Keratinocyte (primary cell): Measurements from ENCODE around the gene TMED3. TPM values are rescaled to one million over a fixed set of nuclear protein-coding genes. Genes with fewer than 3 reads are reported as not detected.

Experiments used
- DNase-seq: peaks from one replicate; pipeline ENCODE4 v3.0.0-alpha.2; 2011; ENCODE audit warnings: low read depth, missing footprints, low spot score
- FAIRE-seq: peaks from 2 replicates; lab custom pipeline; 2011; peaks lifted over from hg19 to GRCh38; lab: Jason Lieb, UNC
- H2AFZ ChIP-seq: 2 replicates; pipeline ENCODE4 v1.6.0; 2012; ENCODE audit warnings: low read length, control low read depth, inconsistent platforms; ENCODE audit not compliant: control insufficient read depth
- H3K27ac ChIP-seq: 2 replicates; pipeline ENCODE4 v1.5.1; 2011; ENCODE audit warnings: low read length; ENCODE audit not compliant: control insufficient read depth, insufficient read depth
- H3K27me3 ChIP-seq: 3 replicates; pipeline ENCODE4 v1.6.0; 2011; ENCODE audit warnings: low read length; ENCODE audit not compliant: control insufficient read depth, insufficient read depth; ENCODE audit errors: extremely low read depth
- H3K36me3 ChIP-seq, 2 experiments: 2 replicates in 1 of 2; 3 replicates in 1 of 2; pipeline ENCODE4 v1.5.1; 2011; ENCODE audit warnings: low read length in 2 of 2, mild to moderate bottlenecking in 1 of 2; ENCODE audit not compliant: control insufficient read depth in 2 of 2, insufficient read depth in 2 of 2; ENCODE audit errors: extremely low read depth in 1 of 2
- H3K4me1 ChIP-seq: 3 replicates; pipeline ENCODE4 v1.5.1; 2011; ENCODE audit warnings: low read length; ENCODE audit not compliant: control insufficient read depth, insufficient read depth; ENCODE audit errors: extremely low read depth
- H3K4me2 ChIP-seq: 3 replicates; pipeline ENCODE4 v1.6.0; 2011; ENCODE audit warnings: low read depth, low read length; ENCODE audit not compliant: control insufficient read depth, insufficient read depth; ENCODE audit errors: extremely low read depth
- H3K4me3 ChIP-seq, 3 experiments: fragments of 200-600 bp in 1 of 3; sonication (generic) in 1 of 3; 2 replicates in 2 of 3; 3 replicates in 1 of 3; pipeline ENCODE4 v1.5.1; 2011 to 2016; ENCODE audit warnings: low read length in 3 of 3, mild to moderate bottlenecking in 3 of 3, control low read depth in 2 of 3, inconsistent platforms in 1 of 3, low read depth in 1 of 3, mixed read lengths in 1 of 3, mixed run types in 1 of 3, moderate library complexity in 1 of 3; ENCODE audit not compliant: control insufficient read depth in 2 of 3, insufficient read depth in 2 of 3; ENCODE audit errors: extremely low read depth in 1 of 3
- H3K79me2 ChIP-seq: 2 replicates; pipeline ENCODE4 v1.6.0; 2012; ENCODE audit warnings: low read length; ENCODE audit not compliant: control insufficient read depth, insufficient read depth
- H3K9ac ChIP-seq: 3 replicates; pipeline ENCODE4 v1.6.0; 2011; ENCODE audit warnings: low read length; ENCODE audit not compliant: control insufficient read depth, insufficient read depth; ENCODE audit errors: extremely low read depth
- H3K9me1 ChIP-seq: 3 replicates; pipeline ENCODE4 v1.6.0; 2011; ENCODE audit warnings: low read length; ENCODE audit not compliant: control insufficient read depth, insufficient read depth; ENCODE audit errors: extremely low read depth
- H3K9me3 ChIP-seq: 2 replicates; pipeline ENCODE4 v1.5.1; 2012; ENCODE audit warnings: low read depth, low read length; ENCODE audit not compliant: control insufficient read depth
- H4K20me1 ChIP-seq: 3 replicates; pipeline ENCODE4 v1.6.0; 2011; ENCODE audit warnings: low read length; ENCODE audit not compliant: control insufficient read depth, insufficient read depth; ENCODE audit errors: extremely low read depth
- EZH2 ChIP-seq: IDR thresholded peaks from one replicate; pipeline ENCODE4 v1.6.1; 2012; ENCODE audit warnings: inconsistent platforms, mild to moderate bottlenecking, low read length, moderate library complexity
- dilution Hi-C: fragments of 300-500 bp; cut with MboI; formaldehyde crosslinking; loops from one replicate; pipeline ENCODE4 v1.7.0; 2020; ENCODE audit warnings: low sequenced_read_pairs; ENCODE audit not compliant: extremely low pct_ligation_motif_present
- polyA plus RNA-seq, 5 experiments: library from polyadenylated mRNA; depleted of rRNA in 3 of 5; stranded (reverse) in 3 of 5; stranded (forward) in 1 of 5; unstranded in 1 of 5; fragments of >200 nt; gene quantifications; 1 replicate in 1 of 5; 2 replicates in 3 of 5; 3 replicates in 1 of 5; pipeline versions ENCODE4 v1.2.1 to v1.2.3, GENCODE V29; 2011 to 2012; ENCODE audit warnings: missing spikeins in 2 of 5, low read depth in 1 of 5, low replicate concordance in 1 of 5
- TF ChIP-seq, protein P1 (sequence below), 3 experiments: IDR thresholded peaks in 1 of 3; conservative IDR thresholded peaks in 1 of 3; optimal IDR thresholded peaks in 1 of 3; 2 replicates in 2 of 3; 3 replicates in 1 of 3; pipeline versions ENCODE3 to v1.5.1; 2011; ENCODE audit warnings: low read length in 3 of 3, mild to moderate bottlenecking in 3 of 3, moderate library complexity in 2 of 3, control low read depth in 1 of 3, inconsistent platforms in 1 of 3; ENCODE audit not compliant: insufficient read depth in 2 of 3; ENCODE audit errors: extremely low read depth in 1 of 3

Gene TMED3
- polyA plus RNA-seq, 1 donor (not counting 4 experiments of a cell fraction or from before 2014, with no cell fraction given), result 137 TPM

GRCh38 chr15:79365765-79366164 lies 54.9 kb downstream of the TMED3 start:
- Histone ChIP-seq H3K9ac (no peak overlapping the region), H4K20me1 (no peaks in the 10 kb centered on the region), H3K27me3 (no peaks in the 10 kb centered on the region), H3K4me1 (no peaks in the 10 kb centered on the region), H3K4me2 (no peak overlapping the region), H3K36me3 (peaks cover 0 to 1% of the 10 kb centered on the region in 2 experiments), H3K9me1 (no peaks in the 10 kb centered on the region), H3K9me3 (no peaks in the 10 kb centered on the region), H3K79me2 (no peaks in the 10 kb centered on the region), H2AFZ (no peak overlapping the region), H3K4me3 (no peak overlapping the region), H3K27ac (no peak overlapping the region)
- dilution Hi-C loops, result no loop called here
- FAIRE-seq (no peak), DNase-seq (no peak)
- no peak for TF ChIP-seq EZH2
- TF ChIP-seq, protein P1, sequence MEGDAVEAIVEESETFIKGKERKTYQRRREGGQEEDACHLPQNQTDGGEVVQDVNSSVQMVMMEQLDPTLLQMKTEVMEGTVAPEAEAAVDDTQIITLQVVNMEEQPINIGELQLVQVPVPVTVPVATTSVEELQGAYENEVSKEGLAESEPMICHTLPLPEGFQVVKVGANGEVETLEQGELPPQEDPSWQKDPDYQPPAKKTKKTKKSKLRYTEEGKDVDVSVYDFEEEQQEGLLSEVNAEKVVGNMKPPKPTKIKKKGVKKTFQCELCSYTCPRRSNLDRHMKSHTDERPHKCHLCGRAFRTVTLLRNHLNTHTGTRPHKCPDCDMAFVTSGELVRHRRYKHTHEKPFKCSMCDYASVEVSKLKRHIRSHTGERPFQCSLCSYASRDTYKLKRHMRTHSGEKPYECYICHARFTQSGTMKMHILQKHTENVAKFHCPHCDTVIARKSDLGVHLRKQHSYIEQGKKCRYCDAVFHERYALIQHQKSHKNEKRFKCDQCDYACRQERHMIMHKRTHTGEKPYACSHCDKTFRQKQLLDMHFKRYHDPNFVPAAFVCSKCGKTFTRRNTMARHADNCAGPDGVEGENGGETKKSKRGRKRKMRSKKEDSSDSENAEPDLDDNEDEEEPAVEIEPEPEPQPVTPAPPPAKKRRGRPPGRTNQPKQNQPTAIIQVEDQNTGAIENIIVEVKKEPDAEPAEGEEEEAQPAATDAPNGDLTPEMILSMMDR (optimal IDR thresholded peaks at IDR 0.05 in 1 of 3, IDR thresholded peaks at IDR 0.05 in 1 of 3, conservative IDR thresholded peaks at IDR 0.05 in 1 of 3; ENCODE audit: extremely low read depth in 1 of 3, insufficient read depth in 2 of 3, low read length in 3 of 3), result no peak

GRCh38 chr15:79366691-79367090 lies 55.8 kb downstream of the TMED3 start:
- Histone ChIP-seq H4K20me1 (no peaks in the 10 kb centered on the region), H3K27me3 (no peaks in the 10 kb centered on the region), H2AFZ (no peak overlapping the region), H3K9me3 (no peaks in the 10 kb centered on the region), H3K36me3 (peaks cover 0 to 1% of the 10 kb centered on the region in 2 experiments), H3K27ac (no peak overlapping the region), H3K4me1 (no peaks in the 10 kb centered on the region), H3K4me3 (no peak overlapping the region), H3K9ac (no peak overlapping the region), H3K79me2 (no peaks in the 10 kb centered on the region), H3K9me1 (no peaks in the 10 kb centered on the region), H3K4me2 (no peak overlapping the region)
- TF ChIP-seq, protein P1 (optimal IDR thresholded peaks at IDR 0.05 in 1 of 3, IDR thresholded peaks at IDR 0.05 in 1 of 3, conservative IDR thresholded peaks at IDR 0.05 in 1 of 3; ENCODE audit: extremely low read depth in 1 of 3, insufficient read depth in 2 of 3, low read length in 3 of 3), result no peak
- TF ChIP-seq EZH2, result no peak
- dilution Hi-C loops, result no loop called here
- FAIRE-seq (no peak), DNase-seq (no peak)
